GM19193 (cell line): Measurements from ENCODE around the gene NLRP8.

Experiments
- POLR2A ChIP-seq: IDR thresholded peaks from 4 replicates; pipeline ENCODE4 v1.6.1; 2011; ENCODE audit not compliant: insufficient read depth, insufficient read length; ENCODE audit errors: extremely low read depth

The NLRP8 gene

DNA sequence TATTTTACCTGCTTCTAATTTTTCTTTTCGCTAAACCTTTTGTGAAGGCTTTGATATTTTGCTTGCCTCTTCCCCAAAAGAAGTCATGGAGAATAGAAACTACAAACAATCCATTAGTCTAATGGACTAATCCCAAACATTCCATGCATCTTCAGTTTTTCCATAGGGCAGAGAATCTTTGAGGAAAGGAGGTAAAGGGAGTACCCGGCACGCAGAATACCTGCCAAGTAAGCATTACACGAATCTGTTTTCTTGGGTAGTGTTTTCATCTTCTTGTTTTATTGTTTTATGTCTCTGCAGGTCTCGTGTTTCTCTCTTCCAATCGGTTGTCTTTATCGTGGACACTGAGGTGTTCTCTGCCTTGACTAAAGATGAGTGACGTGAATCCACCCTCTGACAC is at the start of gene NLRP8:
NLRP8 (plus strand) TSS at position 301 of the 400 bp plus-strand sequence.
- TF ChIP-seq POLR2A, result no peak

DNA sequence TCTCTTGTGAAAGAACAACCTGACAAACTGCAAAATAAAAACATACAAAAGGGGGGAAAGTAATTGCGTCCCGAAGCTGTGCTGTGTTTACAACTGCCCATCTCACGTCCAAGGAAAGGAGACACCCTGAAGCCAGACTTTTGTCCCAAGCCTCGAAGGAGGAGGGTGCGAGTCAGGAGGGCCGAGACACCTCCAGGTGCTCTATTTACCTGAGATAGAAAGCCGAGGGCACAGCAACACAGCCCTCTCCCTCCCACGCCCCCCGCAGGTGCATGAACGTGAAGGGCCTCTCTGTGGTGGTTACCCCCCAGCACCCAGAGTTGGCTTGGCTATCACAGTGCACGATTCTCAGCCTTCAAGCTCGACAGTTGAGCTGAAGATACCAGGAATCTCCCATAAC is 48.7 kb upstream of the NLRP8 start:
- TF ChIP-seq POLR2A, result no peak

DNA sequence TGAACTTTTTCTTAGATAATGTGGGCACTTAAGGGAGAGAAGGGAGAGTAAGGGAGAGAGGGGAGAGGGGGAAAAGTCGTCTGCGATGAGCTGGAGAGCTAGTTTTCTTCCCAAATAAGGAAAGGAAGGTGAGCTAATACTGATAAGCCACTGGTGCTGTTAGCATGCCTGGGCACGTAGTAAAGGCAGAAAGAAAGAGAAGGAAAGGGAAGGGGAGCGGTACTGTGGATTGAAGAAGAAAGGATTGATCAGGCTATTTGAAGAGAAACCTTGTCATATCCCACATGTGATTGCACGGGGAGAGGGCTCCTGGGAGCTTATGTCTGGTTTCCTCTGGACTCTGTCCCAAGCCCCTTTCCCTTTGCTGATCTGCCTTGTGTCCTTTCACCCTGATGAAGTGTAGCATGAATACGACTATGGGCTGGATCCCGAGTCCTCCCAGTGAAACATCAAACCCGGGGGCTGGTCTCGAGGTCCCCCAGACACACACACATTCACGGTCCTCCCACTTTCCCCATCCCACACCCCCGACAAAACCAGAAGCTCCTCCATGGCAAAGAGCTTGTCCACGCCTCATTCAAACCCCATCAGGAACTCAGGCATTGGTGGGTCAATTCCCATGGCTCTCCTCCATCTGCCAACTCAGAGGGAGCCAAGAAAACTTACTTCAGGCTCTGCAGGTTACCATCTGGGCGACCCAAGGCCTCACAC is 46.1 kb upstream of the NLRP8 start:
- TF ChIP-seq POLR2A, result no peak

DNA sequence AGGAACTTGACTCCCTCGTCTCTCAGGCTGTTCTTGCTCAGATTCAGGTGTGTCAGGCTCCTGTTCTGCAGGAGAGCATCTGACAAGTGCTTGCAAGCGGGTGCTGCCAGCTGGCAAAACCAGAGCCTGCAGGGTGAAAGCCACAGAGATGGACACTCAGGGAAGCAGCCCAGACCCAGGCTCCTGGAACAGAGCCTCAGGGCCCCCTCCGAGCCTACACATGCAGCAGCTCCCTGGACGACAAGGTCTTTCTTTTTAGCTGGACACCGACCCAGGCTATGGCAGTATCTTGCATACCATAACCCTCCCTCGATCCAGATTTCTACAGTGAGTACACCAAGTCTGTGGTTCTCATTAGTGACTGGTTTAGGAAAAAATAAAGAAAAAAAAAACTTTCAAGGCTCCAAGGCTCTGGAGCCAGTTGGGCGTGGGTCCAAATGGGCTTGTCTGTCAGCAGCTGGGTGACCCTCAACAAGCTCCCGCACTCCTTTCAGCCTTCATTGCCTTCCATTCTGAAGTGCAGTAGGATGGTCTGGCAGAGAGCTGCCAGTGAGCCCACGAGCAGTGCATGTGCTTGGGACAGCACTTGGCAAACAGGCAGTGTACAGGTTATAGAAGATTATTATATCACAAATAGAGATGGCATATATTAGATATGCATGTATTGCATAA is 45.4 kb upstream of the NLRP8 start:
- no peak for TF ChIP-seq POLR2A

DNA sequence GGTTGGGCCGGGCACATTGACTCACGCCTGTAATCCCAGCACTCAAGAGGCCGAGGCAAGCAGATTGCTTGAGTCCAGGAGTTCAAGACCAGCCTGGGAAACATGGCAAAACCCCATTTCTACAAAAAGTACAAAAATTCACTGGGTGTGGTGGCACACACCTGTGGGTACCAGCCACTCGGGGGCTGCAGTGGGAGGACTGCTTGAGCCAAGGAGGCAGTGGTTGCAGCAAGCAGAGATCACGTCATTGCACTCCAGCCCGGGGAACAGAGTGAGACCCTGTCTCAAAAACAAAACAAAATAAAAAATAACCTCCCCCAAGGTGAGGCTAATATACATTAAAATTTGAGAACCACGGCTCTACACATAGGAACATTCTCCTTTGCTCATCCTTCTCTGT is 40.3 kb upstream of the NLRP8 start:
- TF ChIP-seq POLR2A, result no peak

DNA sequence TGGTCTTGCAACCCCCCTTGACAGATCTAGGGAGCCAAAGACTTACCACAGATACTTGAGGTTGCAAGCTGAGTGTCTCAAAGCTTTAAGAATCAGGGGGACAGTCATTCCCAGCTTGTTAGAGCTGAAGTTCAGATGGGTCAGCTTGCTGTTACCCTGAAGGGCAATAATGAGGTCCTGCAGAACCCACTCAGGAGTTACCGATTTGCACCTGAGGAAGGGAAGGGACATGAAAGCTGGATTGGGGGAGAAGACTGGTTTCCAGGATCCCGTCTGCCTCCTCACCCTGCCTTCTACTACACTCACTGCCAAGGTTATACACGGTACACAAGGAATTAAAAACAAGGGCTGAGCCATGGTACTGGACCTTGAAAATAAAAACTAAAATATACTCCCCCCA is 39.9 kb upstream of the NLRP8 start:
- no peak for TF ChIP-seq POLR2A

DNA sequence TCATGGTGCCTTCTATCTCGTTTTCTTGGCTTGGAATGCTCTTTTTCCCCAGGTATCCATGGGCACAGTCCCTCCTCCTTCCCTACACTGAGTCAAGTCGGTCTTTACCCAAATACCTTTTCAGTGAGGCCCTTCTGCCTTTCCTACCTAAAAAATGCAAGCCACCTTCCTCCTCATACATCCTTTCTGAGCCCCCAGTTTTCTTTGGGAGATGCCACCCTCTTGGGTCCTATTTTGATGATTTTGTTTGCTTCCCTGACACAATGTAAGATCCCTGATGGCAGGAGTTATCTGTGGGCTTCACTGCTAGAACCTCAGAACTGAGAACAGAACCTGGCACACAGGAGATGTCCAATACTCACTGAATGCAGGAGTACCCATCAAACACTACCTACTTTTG is 37.8 kb upstream of the NLRP8 start:
- no peak for TF ChIP-seq POLR2A

DNA sequence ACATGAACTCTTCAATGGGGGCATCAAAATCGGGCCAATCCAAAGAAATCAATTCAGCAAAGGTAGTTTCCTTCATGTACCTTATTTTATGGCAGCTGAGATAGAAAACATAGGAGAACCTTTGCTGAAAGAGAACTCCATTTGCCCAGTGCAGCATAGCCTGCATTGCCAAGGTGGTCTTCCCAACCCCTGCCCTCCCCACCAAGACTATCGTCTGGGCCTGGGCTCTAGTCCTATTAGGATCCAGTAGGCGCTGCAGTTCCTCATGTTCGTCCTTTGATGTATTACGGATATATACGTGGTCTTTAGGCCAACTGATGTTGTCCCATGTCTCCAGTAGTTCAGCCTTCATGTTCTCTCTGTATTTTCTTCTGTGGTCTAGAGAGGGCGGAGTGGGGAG is 34.7 kb upstream of the NLRP8 start:
- no peak for TF ChIP-seq POLR2A

DNA sequence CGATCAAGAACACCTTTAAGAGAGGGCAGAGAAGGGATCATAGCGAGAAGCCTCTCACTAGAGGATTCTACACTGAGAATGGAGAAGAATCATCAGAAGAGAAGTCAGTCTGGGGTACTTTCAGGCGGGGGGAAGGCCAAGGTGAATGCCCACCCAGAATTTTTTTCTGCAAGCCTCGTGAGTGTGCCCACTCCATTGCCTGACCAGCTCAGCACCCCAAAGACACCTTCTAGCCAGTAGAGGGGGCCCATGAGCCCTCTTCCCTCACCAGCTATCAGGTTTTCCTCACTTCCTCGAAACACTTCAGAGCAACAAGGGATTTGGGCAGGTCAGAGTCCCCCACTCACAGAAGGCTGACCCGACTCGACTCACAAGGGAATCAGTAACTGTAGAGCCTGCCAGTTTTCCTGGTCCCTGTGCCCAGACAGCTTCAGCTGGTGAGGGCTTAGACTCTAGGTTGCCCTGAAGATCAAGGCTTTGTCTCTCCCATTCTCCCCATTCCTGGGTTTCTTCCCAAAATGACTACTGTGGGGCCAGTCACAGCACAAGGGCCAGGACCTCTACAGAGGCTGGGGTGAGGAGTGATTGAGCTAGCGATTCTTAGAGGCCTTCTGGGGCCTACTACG is 33.9 kb upstream of the NLRP8 start:
- TF ChIP-seq POLR2A, result no peak

DNA sequence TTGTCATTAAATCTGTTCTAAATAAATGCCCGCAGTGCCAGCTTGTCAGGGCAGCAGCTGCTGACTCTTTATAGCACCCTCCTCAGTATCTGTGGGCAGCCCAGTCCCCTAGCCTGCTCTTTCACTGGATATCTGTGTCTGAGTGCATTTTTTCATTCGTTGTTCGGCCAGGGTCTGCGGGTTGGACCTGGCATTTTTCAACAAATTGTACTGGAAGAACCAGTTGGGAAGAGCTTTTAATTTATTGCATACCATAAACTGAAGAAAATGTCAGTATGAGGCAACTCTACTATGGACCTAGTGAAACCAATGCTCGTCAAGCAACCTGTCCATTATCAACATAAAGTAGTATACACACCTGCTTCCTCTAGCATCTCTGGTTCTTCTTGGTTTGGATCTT is 24.1 kb upstream of the NLRP8 start:
- TF ChIP-seq POLR2A, result no peak

DNA sequence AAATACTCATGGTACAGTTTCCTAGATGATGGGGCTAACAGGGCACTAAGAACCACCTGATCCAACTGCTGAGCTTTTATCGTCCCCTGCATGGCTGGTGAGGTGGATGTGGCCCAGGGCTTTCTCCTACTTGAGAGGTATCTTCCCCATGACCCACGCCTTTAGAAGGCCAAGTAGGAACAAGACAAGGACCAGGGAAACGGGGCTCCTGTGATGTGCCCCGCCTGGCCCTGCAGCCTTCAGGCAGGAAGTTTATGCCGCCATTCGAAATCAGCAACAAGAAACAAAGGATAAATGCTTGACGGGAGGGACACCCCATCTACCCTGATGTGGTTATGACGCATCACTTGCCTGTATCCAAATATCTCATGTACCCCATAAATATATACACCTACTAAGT is 19.6 kb upstream of the NLRP8 start:
- TF ChIP-seq POLR2A, result no peak

DNA sequence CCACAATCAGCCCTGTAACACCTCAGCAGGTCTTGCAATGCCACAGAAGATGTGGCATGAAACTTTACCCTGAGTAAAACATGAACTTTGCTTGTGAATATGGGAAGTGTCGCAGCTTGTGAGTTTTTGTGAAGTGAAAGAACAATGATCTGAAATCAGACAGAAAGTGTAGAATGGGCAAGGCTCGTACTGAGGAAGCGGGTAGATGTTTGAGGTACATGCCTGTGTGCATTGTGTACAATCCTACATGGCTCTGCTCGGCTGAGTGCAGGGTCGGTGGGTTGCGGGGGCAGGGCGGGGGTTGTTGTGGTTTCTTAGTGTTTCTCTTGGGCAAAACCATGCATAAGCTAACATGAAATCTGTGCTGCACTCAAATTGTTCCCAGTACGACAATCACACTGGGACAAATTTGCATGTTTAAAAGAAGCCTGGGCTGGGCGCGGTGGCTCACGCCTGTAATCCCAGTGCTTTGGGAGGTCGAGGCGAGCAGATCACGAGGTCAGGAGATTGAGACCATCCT is 16.6 kb upstream of the NLRP8 start:
- no peak for TF ChIP-seq POLR2A

DNA sequence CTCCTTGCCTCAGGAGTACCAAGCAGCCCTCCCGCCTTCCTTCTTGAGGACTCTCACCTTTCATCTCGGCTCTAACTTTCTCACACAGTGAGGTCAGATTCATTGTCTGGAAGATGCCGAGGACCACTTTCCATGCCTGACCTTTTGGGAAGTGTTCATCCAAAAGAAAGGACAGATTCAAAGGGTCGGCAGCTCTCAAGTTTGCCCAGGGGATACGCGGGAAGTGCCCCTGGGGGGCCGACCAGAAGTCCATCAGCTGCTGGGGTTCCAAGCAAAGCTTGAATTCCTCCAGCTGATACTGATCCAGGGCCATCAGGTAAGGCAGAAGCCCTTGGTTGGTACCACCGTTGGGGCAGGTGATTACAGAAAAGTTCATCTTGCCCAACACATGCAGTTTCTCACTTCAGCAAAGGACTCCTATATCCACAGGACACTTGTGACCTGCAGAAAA is 15.7 kb upstream of the NLRP8 start, which contains the start of gene NLRP13:
NLRP13 (minus strand) TSS at position 401 of the 451 bp plus-strand sequence; CDS start at position 376, 25 bp downstream.
- TF ChIP-seq POLR2A, result no peak

DNA sequence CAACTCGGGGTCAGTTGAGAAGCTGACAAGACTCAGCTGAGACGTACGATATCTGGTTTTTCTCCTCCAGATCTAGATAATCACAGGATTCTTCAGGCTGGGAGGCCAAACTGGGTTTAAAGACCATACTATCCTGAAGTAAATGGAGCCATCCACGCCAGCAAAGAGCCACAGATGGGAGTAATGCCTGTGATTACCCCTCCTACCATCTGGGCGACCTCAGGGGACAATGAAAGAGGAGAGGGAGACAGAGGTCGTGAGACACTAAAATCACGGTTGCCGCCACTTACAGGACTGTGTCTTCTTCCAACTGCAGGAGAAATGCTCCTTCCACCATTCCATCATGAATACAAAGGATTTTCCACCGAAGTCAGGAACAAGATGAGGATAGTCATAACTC is 12.4 kb upstream of the NLRP8 start:
- no peak for TF ChIP-seq POLR2A

DNA sequence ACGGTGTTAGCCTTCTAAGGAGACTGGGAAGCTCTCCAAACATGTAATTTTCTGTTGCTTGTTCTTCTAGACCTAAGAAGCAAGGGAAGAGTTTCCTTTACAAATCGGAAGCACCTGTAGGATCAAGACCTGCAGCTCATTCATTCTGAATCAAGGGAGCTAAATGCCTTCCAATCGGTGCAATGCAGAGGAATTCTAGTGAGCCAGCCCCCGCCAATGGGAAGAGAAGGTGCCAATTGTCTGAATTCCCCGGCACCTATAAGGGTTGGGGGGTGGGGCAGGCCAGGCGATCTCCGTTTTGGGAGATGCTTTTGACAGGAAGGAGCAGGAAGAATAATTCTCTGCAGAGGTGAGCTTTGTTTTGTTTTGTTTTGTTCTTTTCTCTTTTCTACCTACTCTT is 8.4 kb upstream of the NLRP8 start:
- TF ChIP-seq POLR2A, result no peak

DNA sequence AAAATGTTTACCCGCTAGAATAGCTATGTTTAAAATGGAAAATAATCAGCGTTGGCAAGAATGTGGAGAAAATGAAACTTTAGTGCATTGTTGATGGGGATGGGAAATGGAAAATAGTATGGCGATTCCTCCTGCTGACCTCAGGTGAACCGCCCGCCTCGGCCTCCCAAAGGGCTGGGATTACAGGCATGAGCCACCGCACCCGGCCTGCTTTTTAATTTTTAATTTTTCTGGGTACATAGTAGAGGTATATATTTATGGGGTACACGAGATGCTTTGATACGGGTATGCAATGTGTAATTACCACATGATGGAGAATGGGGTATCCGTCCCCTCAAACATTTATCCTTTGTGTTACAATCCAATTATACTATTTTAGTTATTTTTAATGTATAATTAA is 7.3 kb upstream of the NLRP8 start:
- TF ChIP-seq POLR2A, result no peak

DNA sequence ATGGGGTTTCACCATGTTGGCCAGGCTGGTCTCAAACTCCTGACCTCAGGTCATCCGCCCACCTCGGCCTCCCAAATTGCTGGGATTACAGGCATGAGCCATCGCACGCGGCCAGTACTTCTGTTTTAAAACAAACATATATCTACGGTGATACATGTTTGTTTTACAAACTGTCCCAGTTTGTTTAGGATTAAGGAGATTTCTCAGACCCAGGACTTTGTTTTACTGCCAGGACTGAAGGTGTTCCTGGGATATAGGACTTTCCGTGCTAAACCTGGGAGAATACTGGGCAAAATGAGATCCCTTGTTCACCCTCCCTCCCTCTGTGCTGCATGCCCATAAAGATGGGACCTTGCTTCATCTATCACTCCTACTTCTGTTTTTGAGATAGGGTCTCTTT is 8.8 kb downstream of the NLRP8 start:
- no peak for TF ChIP-seq POLR2A

DNA sequence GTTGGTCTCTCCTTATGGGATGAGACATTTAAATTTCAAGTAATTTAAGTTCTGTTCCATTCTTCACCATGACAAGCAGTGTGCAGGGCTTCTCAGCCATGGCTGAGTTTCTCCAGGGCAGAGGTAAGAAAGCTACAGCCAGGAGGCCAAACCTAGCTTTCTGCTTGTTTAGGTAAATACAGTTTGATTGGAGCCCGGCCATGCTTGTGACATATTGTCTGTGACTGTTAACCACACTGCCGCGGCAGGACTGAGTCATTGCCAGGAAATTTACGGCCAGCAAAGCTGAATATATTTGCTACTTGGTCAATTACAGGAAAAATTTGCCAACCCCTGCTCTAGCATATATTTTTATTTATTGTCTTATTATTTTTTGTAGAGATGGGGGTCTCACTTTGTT is 10.7 kb downstream of the NLRP8 start:
- TF ChIP-seq POLR2A, result no peak
